Measurements from ENCODE around the gene SHISAL2A. TPM values are rescaled to one million over a fixed set of nuclear protein-coding genes. Genes with fewer than 3 reads are reported as not detected.

The SHISAL2A gene
- total and polyA plus RNA-seq, 5 donors from 2014 or later = 4.3 to 27.2 (median 5.9) TPM

DNA sequence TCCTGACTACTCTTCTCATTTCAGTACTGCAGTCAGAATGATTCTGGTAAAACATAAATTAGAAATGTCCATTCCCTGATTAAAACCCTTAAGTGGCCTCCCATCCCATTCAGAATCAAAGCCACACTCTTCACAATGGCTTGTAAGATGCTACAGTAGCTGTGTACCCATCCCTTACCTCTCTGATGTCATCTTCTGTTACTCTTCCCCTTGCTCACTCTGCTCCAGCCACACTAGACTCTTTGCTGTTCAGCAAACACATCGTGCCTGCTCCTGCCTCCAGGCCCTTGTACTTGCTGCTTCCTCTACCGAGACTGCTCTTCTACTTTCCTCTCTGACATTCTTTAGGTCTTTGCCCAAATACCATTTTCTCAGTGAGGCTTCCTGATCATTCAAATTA is 35.1 kb upstream of the SHISAL2A start:
- Mint-ChIP-seq H3K36me3 (peaks cover 2% of the 10 kb centered on the region), H3K9me3 (peaks cover 0 to 3% (median 0%) of the 10 kb centered on the region in 7 donors), H3K27me3 (no peaks in the 10 kb centered on the region), H3K4me1 (peaks cover 6 to 22% (median 10%) of the 10 kb centered on the region in 4 donors), H3K27ac (no peak overlapping the region), H3K4me3 (peak overlapping the region in 1 of 4 donors; percentile 12)
- DNase-seq (no peak), ATAC-seq (ENCODE audit: low read depth in 2 of 2) (no peak)
- Histone ChIP-seq H3K27me3 (ENCODE audit: control insufficient read depth, insufficient read depth, low read length) (no peaks in the 10 kb centered on the region), H3K27ac (ENCODE audit: insufficient read depth, low read length, poor library complexity, severe bottlenecking) (no peak overlapping the region), H3K4me1 (ENCODE audit: control insufficient read depth, insufficient read depth, low read length, poor library complexity, severe bottlenecking) (peaks cover 13% of the 10 kb centered on the region), H3K36me3 (ENCODE audit: control insufficient read depth, insufficient read depth, low read length) (no peaks in the 10 kb centered on the region), H3K9me3 (ENCODE audit: control insufficient read depth in 2 of 2, low read length in 2 of 2) (no peaks in the 10 kb centered on the region), H3K4me3 (ENCODE audit: low read depth, low read length) (no peak overlapping the region)

DNA sequence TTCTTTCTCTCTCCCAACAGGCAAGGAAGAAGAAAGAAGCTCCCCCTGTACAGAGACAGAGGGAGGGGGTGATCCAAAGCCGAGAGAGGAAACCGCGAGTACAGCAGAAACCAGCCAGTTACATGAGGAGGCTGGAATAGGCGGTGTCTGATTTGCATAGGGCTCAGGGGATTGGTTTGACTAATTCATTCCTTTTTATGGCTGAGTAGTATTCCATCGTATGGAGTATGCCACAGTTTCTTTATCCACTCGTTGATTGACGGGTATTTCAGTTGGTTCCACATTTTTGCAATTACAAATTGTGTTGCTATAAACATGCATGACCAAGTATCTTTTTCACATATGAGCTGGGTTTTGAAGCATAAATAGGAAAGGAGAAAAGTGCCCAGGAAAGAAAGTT is 34.2 kb upstream of the SHISAL2A start:
- H3K4me1 ChIP-seq (ENCODE audit: control insufficient read depth, insufficient read depth, low read length, poor library complexity, severe bottlenecking) = peaks cover 21% of the 10 kb centered on the region
- H3K4me1 Mint-ChIP-seq = peaks cover 6 to 30% (median 18%) of the 10 kb centered on the region in 4 donors
- H3K36me3 ChIP-seq (ENCODE audit: control insufficient read depth, insufficient read depth, low read length) = no peaks in the 10 kb centered on the region
- H3K9me3 Mint-ChIP-seq = peaks cover 0 to 3% (median 0%) of the 10 kb centered on the region in 7 donors
- no peaks in the 10 kb centered on the region for H3K27me3 Mint-ChIP-seq
- ATAC-seq (ENCODE audit: low read depth in 2 of 2) (no peak), DNase-seq (no peak)
- no peak overlapping the region for H3K4me3 ChIP-seq (ENCODE audit: low read depth, low read length)
- H3K36me3 Mint-ChIP-seq = peaks cover 7% of the 10 kb centered on the region
- H3K27ac Mint-ChIP-seq = no peak overlapping the region
- H3K4me3 Mint-ChIP-seq = peak overlapping the region in 1 of 4 donors; percentile 12
- no peak overlapping the region for H3K27ac ChIP-seq (ENCODE audit: insufficient read depth, low read length, poor library complexity, severe bottlenecking)
- no peaks in the 10 kb centered on the region for H3K9me3 ChIP-seq (ENCODE audit: control insufficient read depth in 2 of 2, low read length in 2 of 2)
- H3K27me3 ChIP-seq (ENCODE audit: control insufficient read depth, insufficient read depth, low read length) = no peaks in the 10 kb centered on the region

DNA sequence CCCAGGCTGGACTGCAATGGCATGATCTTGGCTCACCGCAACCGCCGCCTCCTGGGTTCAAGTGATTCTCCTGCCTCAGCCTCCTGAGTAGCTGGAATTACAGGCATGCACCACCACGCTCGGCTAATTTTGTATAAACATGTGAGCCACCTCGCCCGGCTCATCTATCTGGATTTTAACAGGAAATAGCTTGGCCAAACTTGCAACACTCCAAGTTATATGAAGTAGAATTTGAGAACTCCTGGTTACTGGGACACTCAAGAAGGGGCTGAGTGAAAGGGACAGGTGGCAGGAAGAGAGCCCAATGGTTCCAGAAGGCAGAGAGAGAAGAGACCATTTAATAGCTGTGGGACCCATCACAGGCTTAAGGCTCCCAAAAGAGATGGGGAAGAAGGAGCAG is 33.7 kb upstream of the SHISAL2A start:
- H3K4me3 ChIP-seq (ENCODE audit: low read depth, low read length) = no peak overlapping the region
- Mint-ChIP-seq H3K27ac (no peak overlapping the region), H3K4me1 (peaks cover 7 to 35% (median 23%) of the 10 kb centered on the region in 4 donors), H3K4me3 (peak overlapping the region in 2 of 4 donors; percentile 12 to 23), H3K27me3 (no peaks in the 10 kb centered on the region), H3K36me3 (peaks cover 7% of the 10 kb centered on the region), H3K9me3 (peaks cover 0 to 3% (median 0%) of the 10 kb centered on the region in 7 donors)
- H3K27me3 ChIP-seq (ENCODE audit: control insufficient read depth, insufficient read depth, low read length) = no peaks in the 10 kb centered on the region
- ATAC-seq (ENCODE audit: low read depth in 2 of 2) = no peak
- no peak overlapping the region for H3K27ac ChIP-seq (ENCODE audit: insufficient read depth, low read length, poor library complexity, severe bottlenecking)
- DNase-seq = no peak
- no peaks in the 10 kb centered on the region for H3K36me3 ChIP-seq (ENCODE audit: control insufficient read depth, insufficient read depth, low read length)
- H3K9me3 ChIP-seq (ENCODE audit: control insufficient read depth in 2 of 2, low read length in 2 of 2) = no peaks in the 10 kb centered on the region
- peaks cover 26% of the 10 kb centered on the region for H3K4me1 ChIP-seq (ENCODE audit: control insufficient read depth, insufficient read depth, low read length, poor library complexity, severe bottlenecking)

DNA sequence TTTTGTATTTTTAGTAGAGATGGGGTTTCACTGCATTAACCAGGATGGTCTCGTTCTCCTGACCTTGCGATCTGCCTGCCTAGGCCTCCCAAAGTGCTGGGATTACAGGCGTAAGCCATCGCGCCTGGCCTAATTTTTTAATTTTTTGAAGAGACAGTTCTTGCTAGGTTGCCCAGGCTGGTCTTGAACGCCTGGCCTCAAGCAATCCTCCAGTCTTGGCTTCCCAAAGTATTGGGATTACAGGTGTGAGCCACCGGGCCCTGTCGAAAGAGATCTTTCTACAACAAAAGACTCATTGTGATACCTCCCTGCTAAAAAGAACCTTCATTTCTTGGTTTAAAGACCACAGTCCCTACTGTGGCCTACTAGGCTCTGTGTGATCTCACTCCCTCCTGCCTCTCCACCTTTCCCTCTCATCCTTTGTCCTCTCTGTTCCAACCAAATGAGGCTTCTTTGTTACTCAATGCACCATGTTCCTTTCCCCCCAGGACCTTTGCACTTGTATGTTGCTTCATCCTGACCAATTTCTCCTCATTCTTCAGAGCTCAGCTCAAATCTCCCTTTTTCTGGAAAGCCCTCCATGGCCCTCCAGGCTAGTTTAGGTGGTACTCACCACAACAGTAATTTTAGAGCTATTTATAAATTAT is 32.3 kb upstream of the SHISAL2A start:
- Histone ChIP-seq H3K36me3 (ENCODE audit: control insufficient read depth, insufficient read depth, low read length) (no peaks in the 10 kb centered on the region), H3K9me3 (ENCODE audit: control insufficient read depth in 2 of 2, low read length in 2 of 2) (no peaks in the 10 kb centered on the region), H3K27ac (ENCODE audit: insufficient read depth, low read length, poor library complexity, severe bottlenecking) (no peak overlapping the region), H3K27me3 (ENCODE audit: control insufficient read depth, insufficient read depth, low read length) (no peaks in the 10 kb centered on the region), H3K4me3 (ENCODE audit: low read depth, low read length) (no peak overlapping the region), H3K4me1 (ENCODE audit: control insufficient read depth, insufficient read depth, low read length, poor library complexity, severe bottlenecking) (peaks cover 37% of the 10 kb centered on the region)
- Mint-ChIP-seq H3K27me3 (no peaks in the 10 kb centered on the region), H3K27ac (peak overlapping the region in 1 of 3 donors; percentile 89), H3K36me3 (peaks cover 7% of the 10 kb centered on the region), H3K4me1 (peaks cover 11 to 49% (median 34%) of the 10 kb centered on the region in 4 donors), H3K4me3 (peak overlapping the region; percentile 13 to 98 (median 80)), H3K9me3 (peaks cover 0 to 3% (median 0%) of the 10 kb centered on the region in 7 donors)
- ATAC-seq (ENCODE audit: low read depth in 2 of 2) (no peak), DNase-seq (no peak)

DNA sequence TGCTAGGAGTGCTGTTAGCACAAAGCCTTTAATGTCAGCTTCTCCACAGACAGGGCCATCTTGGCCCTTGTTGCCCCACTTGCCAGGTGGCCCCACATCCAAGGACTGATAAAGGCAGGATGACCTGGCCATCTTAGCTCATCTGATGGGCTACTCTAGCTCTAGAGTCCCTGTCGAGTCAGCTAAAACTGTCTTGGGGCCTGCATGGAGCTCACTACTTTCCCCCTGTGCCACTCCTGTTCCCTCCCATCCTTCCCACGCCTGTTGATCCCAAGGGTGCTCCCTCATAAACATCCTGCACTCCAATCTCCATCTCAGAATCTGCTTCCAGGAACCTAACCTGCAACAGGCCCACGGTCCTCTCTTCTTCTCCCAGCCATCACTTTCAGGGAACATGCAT is 31.4 kb upstream of the SHISAL2A start:
- Histone ChIP-seq H3K4me1 (ENCODE audit: control insufficient read depth, insufficient read depth, low read length, poor library complexity, severe bottlenecking) (peaks cover 37% of the 10 kb centered on the region), H3K4me3 (ENCODE audit: low read depth, low read length) (peak overlapping the region; percentile 73), H3K9me3 (ENCODE audit: control insufficient read depth in 2 of 2, low read length in 2 of 2) (no peaks in the 10 kb centered on the region), H3K27ac (ENCODE audit: insufficient read depth, low read length, poor library complexity, severe bottlenecking) (peak overlapping the region; percentile 72), H3K36me3 (ENCODE audit: control insufficient read depth, insufficient read depth, low read length) (no peaks in the 10 kb centered on the region), H3K27me3 (ENCODE audit: control insufficient read depth, insufficient read depth, low read length) (no peaks in the 10 kb centered on the region)
- H3K9me3 Mint-ChIP-seq = peaks cover 0 to 3% (median 0%) of the 10 kb centered on the region in 7 donors
- H3K4me3 Mint-ChIP-seq = peak overlapping the region; percentile 73 to 98 (median 86)
- peaks cover 15% of the 10 kb centered on the region for H3K36me3 Mint-ChIP-seq
- ATAC-seq (ENCODE audit: low read depth in 2 of 2) = no peak
- peaks cover 14 to 58% (median 38%) of the 10 kb centered on the region in 4 donors for H3K4me1 Mint-ChIP-seq
- peak in 1 of 3 donors; percentile 9 for DNase-seq
- no peaks in the 10 kb centered on the region for H3K27me3 Mint-ChIP-seq
- peak overlapping the region; percentile 21 to 96 (median 89) for H3K27ac Mint-ChIP-seq

DNA sequence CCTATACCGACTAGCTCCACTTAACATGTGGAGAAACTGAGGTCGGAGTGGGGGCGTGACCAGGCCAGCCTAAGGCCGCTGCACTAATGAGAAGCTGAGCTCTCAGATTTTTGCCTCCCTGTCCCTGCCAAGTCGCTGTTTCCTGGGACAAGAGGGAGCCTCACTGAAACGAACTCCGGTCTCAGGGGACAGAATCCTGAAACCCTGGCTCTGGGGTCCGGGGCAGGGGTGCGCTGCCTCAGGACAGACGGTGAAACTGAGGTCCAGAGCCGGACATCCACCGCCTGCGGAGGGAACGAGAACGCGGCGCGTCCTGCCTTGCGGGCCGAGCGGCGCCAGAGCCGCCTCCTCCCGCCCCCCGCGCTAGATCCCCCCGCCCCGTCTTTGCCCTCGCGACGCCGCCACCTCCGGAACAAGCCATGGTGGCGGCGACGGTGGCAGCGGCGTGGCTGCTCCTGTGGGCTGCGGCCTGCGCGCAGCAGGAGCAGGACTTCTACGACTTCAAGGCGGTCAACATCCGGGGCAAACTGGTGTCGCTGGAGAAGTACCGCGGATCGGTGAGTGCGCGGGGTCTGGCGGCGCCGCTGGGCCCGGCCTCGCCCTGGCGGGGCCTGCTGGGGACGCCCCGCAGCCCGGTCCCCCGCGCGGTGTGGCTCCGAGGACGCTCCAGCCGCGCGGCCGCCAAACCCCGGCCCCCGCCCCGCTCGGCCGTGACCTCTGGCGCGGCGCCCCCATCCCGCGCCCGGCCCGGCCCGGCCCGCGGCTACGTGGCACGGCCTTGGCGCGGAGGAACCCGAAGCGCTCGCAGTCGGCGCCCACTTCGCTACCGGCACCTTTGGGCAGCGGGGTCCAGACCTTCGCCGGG is 30.7 kb upstream of the SHISAL2A start, which contains the start of gene GPX7:
GPX7 (plus strand) TSS at position 381 of the 865 bp plus-strand sequence; CDS start at position 420, 39 bp downstream.
- peak within 1 kb of the TSS; percentile 72 for H3K27ac ChIP-seq (ENCODE audit: insufficient read depth, low read length, poor library complexity, severe bottlenecking)
- no peaks in the 10 kb centered on the region for H3K9me3 ChIP-seq (ENCODE audit: control insufficient read depth in 2 of 2, low read length in 2 of 2)
- H3K4me1 ChIP-seq (ENCODE audit: control insufficient read depth, insufficient read depth, low read length, poor library complexity, severe bottlenecking) = peaks cover 37% of the 10 kb centered on the region
- H3K36me3 ChIP-seq (ENCODE audit: control insufficient read depth, insufficient read depth, low read length) = no peaks in the 10 kb centered on the region
- DNase-seq (peak; percentile 45 to 79 (median 65)), ATAC-seq (ENCODE audit: low read depth in 2 of 2) (peak; percentile 64 to 74)
- H3K27me3 ChIP-seq (ENCODE audit: control insufficient read depth, insufficient read depth, low read length) = no peaks in the 10 kb centered on the region
- peak within 1 kb of the TSS; percentile 73 for H3K4me3 ChIP-seq (ENCODE audit: low read depth, low read length)
- peak within 1 kb of the TSS; percentile 92 to 98 (median 95) for H3K4me3 Mint-ChIP-seq
- no peaks in the 10 kb centered on the region for H3K27me3 Mint-ChIP-seq
- peaks cover 21% of the 10 kb centered on the region for H3K36me3 Mint-ChIP-seq
- H3K4me1 Mint-ChIP-seq = peaks cover 14 to 61% (median 41%) of the 10 kb centered on the region in 4 donors
- peak within 1 kb of the TSS; percentile 89 to 98 (median 97) for H3K27ac Mint-ChIP-seq
- H3K9me3 Mint-ChIP-seq = peaks cover 0 to 3% (median 0%) of the 10 kb centered on the region in 7 donors

DNA sequence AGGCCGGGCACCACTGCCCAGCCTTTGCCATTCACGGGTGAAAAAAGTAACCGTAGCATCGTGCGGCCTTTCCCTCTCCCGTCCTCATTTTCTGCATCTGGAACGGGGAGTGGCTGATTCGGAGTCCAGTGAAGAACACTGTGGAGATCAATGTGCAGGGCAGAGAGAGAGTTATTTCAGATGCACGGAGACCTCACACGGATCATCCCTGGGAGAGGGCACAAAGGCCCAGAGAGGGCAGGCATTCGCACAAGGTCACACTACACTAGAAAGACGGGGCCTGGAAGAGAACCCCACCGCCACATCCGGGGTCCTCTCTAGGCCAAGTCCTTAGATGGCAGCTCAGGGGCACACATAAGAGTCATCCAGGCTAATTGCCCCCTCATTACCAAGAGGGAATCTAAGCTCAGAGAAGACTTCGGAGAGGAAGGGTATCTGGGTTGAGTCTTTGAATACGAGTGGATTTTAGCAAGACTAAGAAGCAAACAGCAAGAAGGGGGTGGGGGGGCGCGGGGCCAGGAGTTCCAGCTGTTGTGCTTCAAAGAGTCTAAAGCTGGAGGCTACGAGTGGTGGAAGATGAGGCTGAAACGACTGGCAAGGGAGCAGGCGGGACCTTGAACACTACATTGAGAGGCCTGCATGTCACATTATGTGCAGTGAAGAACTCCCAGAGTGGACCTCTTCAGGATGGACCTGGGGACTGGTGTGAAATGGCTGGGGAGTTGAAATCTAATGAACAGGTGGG is 29.9 kb upstream of the SHISAL2A start:
- peaks cover 37% of the 10 kb centered on the region for H3K4me1 ChIP-seq (ENCODE audit: control insufficient read depth, insufficient read depth, low read length, poor library complexity, severe bottlenecking)
- Mint-ChIP-seq H3K27ac (peak overlapping the region; percentile 89 to 98 (median 97)), H3K27me3 (no peaks in the 10 kb centered on the region), H3K4me1 (peaks cover 14 to 62% (median 41%) of the 10 kb centered on the region in 4 donors), H3K4me3 (peak overlapping the region; percentile 92 to 98 (median 95)), H3K36me3 (peaks cover 29% of the 10 kb centered on the region), H3K9me3 (peaks cover 0 to 3% (median 0%) of the 10 kb centered on the region in 7 donors)
- ATAC-seq (ENCODE audit: low read depth in 2 of 2) (peak; percentile 5 to 17), DNase-seq (peak in 2 of 3 donors; percentile 19 to 57)
- H3K4me3 ChIP-seq (ENCODE audit: low read depth, low read length) = peak overlapping the region; percentile 73
- H3K27me3 ChIP-seq (ENCODE audit: control insufficient read depth, insufficient read depth, low read length) = no peaks in the 10 kb centered on the region
- peak overlapping the region; percentile 72 for H3K27ac ChIP-seq (ENCODE audit: insufficient read depth, low read length, poor library complexity, severe bottlenecking)
- H3K9me3 ChIP-seq (ENCODE audit: control insufficient read depth in 2 of 2, low read length in 2 of 2) = no peaks in the 10 kb centered on the region
- peaks cover 4% of the 10 kb centered on the region for H3K36me3 ChIP-seq (ENCODE audit: control insufficient read depth, insufficient read depth, low read length)

Measured in CD4-positive, CD25-positive, alpha-beta regulatory T cell (primary cell).